GM12865 (cell line): ENCODE measurements around the gene PCDHGA7.
A peak's percentile ranks its signal among the peaks of the same experiment; 100 is the strongest.

ENCODE experiments used
- DNase-seq: peaks from one replicate; pipeline ENCODE4 v3.0.0; 2010; ENCODE audit warnings: low read depth
- H3K4me3 ChIP-seq: 2 replicates; pipeline ENCODE4 v1.5.1; 2011; ENCODE audit warnings: mild to moderate bottlenecking, low read depth, low read length, control low read depth
- TF ChIP-seq, protein P1 (sequence below): IDR thresholded peaks from 2 replicates; pipeline ENCODE4 v1.5.1; 2011; ENCODE audit warnings: low read length, control low read depth, low read depth, inconsistent platforms; ENCODE audit not compliant: insufficient read depth; ENCODE audit errors: missing control alignments

Gene PCDHGA7

DNA sequence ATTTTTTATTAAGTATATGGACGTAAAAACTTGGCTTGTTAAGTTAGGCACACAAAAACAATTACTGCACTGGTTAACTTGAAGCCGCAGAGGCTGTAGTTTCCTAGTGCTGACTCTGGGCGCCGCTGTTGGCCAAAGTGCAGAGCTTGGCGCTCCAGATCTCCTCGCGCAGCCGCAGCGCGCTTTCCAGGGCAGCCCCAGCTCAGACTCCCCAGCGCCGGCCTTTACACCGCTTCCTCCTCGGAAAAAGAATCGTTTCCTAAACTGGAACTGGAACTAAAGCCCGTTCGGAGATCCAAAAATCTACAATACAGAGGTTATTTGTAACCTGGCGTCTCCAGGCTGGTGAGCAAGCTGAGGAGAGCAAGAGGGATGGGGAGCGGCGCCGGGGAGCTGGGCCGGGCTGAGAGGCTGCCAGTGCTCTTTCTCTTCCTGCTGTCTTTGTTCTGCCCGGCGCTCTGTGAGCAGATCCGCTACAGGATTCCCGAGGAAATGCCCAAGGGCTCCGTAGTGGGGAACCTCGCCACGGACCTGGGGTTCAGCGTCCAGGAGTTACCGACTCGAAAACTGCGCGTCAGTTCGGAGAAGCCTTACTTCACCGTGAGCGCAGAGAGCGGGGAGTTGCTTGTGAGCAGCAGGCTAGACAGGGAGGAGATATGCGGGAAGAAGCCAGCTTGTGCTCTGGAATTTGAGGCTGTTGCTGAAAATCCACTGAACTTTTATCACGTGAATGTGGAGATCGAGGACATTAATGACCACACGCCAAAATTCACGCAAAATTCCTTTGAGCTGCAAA lies 15.4 kb downstream of the PCDHGA7 start, which contains the start of gene PCDHGB5:
TSS of gene PCDHGB5 (plus strand) at position 192 of the 796 bp plus-strand sequence. CDS start at position 373, 181 bp downstream.
- DNase-seq = peak; percentile 74
- TF ChIP-seq, protein P1, sequence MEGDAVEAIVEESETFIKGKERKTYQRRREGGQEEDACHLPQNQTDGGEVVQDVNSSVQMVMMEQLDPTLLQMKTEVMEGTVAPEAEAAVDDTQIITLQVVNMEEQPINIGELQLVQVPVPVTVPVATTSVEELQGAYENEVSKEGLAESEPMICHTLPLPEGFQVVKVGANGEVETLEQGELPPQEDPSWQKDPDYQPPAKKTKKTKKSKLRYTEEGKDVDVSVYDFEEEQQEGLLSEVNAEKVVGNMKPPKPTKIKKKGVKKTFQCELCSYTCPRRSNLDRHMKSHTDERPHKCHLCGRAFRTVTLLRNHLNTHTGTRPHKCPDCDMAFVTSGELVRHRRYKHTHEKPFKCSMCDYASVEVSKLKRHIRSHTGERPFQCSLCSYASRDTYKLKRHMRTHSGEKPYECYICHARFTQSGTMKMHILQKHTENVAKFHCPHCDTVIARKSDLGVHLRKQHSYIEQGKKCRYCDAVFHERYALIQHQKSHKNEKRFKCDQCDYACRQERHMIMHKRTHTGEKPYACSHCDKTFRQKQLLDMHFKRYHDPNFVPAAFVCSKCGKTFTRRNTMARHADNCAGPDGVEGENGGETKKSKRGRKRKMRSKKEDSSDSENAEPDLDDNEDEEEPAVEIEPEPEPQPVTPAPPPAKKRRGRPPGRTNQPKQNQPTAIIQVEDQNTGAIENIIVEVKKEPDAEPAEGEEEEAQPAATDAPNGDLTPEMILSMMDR = peak; percentile 66
- H3K4me3 ChIP-seq = peak within 1 kb of the TSS; percentile 59

DNA sequence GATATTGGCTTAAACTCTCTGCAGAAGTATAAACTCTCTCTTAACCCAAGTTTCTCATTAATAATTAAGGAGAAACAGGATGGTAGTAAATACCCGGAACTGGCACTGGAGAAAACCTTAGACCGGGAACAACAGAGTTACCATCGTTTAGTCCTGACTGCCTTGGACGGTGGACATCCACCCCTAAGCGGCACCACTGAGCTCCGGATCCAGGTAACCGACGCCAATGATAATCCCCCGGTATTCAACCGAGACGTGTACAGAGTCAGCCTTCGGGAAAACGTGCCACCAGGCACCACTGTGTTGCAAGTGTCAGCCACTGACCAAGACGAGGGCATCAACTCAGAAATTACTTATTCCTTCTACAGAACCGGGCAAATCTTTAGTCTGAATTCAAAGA lies 16.1 kb downstream of the PCDHGA7 start:
- H3K4me3 ChIP-seq = no peak overlapping the region
- no peak for DNase-seq
- TF ChIP-seq, protein P1 = no peak

DNA sequence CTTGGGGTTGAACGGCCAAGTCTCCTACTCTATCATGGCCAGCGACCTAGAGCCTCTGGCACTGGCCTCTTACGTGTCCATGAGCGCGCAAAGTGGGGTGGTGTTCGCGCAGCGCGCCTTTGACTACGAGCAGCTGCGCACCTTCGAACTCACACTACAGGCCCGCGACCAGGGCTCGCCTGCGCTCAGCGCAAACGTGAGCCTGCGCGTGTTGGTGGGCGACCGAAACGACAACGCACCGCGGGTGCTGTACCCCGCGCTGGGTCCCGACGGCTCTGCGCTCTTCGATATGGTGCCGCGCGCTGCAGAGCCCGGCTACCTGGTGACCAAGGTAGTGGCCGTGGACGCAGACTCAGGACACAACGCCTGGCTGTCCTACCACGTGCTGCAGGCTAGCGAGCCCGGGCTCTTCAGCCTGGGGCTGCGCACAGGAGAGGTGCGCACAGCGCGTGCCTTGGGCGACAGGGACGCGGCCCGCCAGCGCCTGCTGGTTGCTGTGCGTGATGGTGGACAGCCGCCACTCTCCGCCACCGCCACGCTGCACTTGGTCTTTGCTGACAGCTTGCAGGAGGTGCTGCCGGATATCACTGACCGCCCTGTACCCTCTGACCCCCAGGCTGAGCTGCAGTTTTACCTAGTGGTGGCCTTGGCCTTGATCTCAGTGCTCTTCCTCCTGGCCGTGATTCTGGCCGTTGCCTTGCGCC lies 17.2 kb downstream of the PCDHGA7 start:
- no peak overlapping the region for H3K4me3 ChIP-seq
- TF ChIP-seq, protein P1 = no peak
- no peak for DNase-seq

DNA sequence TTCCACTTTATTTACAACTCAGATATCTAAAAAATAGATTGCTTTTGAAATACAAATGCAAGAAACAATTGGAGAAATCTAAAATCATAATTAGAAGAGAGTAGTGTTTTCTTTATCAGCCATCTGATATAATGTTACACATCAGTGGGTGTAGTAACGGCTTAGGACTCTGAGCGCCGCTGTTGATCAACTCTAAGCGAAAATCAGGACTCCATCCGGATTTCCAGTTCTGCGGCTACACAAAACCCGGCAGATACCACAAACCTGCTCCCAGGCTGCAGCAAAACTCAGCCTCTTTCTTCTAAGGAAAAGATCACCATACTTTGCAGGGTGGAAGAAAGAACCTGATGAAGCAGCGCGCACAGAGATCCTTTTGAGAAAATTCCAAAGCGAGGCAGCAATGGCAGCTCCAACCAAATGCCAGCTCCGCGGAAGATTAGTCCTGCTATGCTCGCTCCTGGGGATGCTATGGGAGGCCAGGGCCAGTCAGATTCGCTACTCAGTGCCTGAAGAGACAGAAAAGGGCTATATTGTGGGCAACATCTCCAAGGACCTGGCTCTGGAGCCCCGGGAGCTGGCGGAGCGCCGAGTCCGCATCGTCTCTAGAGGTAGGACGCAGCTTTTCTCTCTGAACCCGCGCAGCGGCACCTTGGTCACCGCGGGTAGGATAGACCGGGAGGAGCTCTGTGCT lies 20.2 kb downstream of the PCDHGA7 start, which contains the start of gene PCDHGA9:
TSS of gene PCDHGA9 (plus strand) at position 226 of the 691 bp plus-strand sequence. CDS start at position 401, 175 bp downstream.
- TF ChIP-seq, protein P1 = peak; percentile 23
- H3K4me3 ChIP-seq = no peak within 1 kb of the TSS
- DNase-seq = no peak

DNA sequence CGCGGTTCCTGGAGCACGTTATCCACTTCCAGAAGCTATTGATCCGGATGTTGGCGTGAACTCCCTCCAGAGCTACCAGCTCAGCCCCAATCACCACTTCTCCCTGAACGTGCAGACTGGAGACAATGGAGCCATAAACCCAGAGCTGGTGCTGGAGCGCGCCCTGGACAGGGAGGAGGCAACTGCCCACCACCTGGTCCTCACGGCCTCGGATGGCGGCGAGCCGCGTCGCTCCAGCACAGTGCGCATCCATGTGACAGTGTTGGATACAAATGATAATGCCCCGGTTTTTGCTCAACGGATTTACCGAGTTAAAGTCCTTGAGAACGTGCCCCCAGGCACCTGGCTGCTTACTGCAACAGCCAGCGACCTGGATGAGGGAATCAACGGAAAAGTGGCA lies 20.8 kb downstream of the PCDHGA7 start:
- no peak overlapping the region for H3K4me3 ChIP-seq
- TF ChIP-seq, protein P1 = no peak
- DNase-seq = no peak

DNA sequence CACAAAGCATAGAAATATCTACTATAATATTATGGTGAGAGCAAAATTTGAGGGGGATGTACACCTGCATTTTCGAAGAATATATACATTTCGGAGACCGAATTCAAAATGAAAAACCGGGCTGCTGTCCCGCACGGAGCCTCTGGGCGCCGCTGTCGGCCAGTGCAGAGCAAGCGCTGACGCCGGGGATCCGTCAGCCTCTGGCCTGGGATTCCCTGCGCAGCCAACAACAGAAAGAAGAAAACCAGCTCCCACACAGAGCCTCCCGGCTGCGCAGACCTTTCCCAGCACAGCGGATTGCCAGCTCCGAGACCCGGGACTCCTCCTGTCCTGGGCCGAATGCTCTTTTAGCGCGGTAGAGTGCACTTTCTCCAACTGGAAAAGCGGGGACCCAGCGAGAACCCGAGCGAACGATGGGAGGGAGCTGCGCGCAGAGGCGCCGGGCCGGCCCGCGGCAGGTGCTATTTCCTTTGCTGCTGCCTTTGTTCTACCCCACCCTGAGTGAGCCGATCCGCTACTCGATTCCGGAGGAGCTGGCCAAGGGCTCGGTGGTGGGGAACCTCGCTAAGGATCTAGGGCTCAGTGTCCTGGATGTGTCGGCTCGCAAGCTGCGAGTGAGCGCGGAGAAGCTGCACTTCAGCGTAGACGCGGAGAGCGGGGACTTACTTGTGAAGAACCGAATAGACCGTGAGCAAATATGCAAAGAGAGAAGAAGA lies 25.4 kb downstream of the PCDHGA7 start, which contains the start of gene PCDHGB6:
TSS of gene PCDHGB6 (plus strand) at position 232 of the 716 bp plus-strand sequence. CDS start at position 414, 182 bp downstream.
- peak within 1 kb of the TSS; percentile 42 for H3K4me3 ChIP-seq
- TF ChIP-seq, protein P1 = peak; percentile 53
- DNase-seq = peak; percentile 58
